ENCODE results near the gene TRPV3. TPM values are rescaled to one million over a fixed set of nuclear protein-coding genes. Genes with fewer than 3 reads are reported as not detected.

TRPV3 gene
- total and polyA plus RNA-seq, 4 donors, result 0.04 to 0.38 (median 0.26) TPM

- Histone ChIP-seq H3K27ac (ENCODE audit: low read depth in 1 of 2, low read length in 2 of 2) (no peak overlapping the region), H3K4me1 (ENCODE audit: control insufficient read depth in 4 of 4, insufficient read depth in 4 of 4, low read length in 3 of 4) (no peaks in the 10 kb centered on the region), H3K9ac (ENCODE audit: low read depth in 1 of 2, low read length in 2 of 2) (no peak overlapping the region), H3K9me3 (ENCODE audit: control insufficient read depth in 4 of 4, low read length in 3 of 4) (no peaks in the 10 kb centered on the region), H3K36me3 (ENCODE audit: control insufficient read depth in 4 of 4, insufficient read depth in 3 of 4, low read depth in 1 of 4, low read length in 3 of 4) (peaks cover 15 to 74% (median 35%) of the 10 kb centered on the region in 4 donors), H3K4me3 (ENCODE audit: low read depth in 1 of 3, low read length in 3 of 3) (no peak overlapping the region), H3K27me3 (ENCODE audit: control insufficient read depth in 4 of 4, insufficient read depth in 4 of 4, low read length in 3 of 4) (no peaks in the 10 kb centered on the region)
- TF ChIP-seq SP1 (IDR thresholded peaks at IDR 0.05) (no peak), YY1 (IDR thresholded peaks at IDR 0.05) (no peak), RXRA (IDR thresholded peaks at IDR 0.05) (no peak), TAF1 (conservative IDR thresholded peaks at IDR 0.05) (no peak), JUND (IDR thresholded peaks at IDR 0.05) (no peak), FOXA2 (IDR thresholded peaks at IDR 0.05) (no peak), NR2F2 (IDR thresholded peaks at IDR 0.05) (no peak), MAX (IDR thresholded peaks at IDR 0.05) (no peak), GABPA (IDR thresholded peaks at IDR 0.05 in 1 of 2, conservative IDR thresholded peaks at IDR 0.05 in 1 of 2) (no peak), FOXA1 (IDR thresholded peaks at IDR 0.05) (no peak), RAD21 (IDR thresholded peaks at IDR 0.05) (no peak), EGR1 (IDR thresholded peaks at IDR 0.05; ENCODE audit: low read depth in 2 of 2) (no peak), HNF4A (conservative IDR thresholded peaks at IDR 0.05) (no peak)
- TF ChIP-seq, protein P1, sequence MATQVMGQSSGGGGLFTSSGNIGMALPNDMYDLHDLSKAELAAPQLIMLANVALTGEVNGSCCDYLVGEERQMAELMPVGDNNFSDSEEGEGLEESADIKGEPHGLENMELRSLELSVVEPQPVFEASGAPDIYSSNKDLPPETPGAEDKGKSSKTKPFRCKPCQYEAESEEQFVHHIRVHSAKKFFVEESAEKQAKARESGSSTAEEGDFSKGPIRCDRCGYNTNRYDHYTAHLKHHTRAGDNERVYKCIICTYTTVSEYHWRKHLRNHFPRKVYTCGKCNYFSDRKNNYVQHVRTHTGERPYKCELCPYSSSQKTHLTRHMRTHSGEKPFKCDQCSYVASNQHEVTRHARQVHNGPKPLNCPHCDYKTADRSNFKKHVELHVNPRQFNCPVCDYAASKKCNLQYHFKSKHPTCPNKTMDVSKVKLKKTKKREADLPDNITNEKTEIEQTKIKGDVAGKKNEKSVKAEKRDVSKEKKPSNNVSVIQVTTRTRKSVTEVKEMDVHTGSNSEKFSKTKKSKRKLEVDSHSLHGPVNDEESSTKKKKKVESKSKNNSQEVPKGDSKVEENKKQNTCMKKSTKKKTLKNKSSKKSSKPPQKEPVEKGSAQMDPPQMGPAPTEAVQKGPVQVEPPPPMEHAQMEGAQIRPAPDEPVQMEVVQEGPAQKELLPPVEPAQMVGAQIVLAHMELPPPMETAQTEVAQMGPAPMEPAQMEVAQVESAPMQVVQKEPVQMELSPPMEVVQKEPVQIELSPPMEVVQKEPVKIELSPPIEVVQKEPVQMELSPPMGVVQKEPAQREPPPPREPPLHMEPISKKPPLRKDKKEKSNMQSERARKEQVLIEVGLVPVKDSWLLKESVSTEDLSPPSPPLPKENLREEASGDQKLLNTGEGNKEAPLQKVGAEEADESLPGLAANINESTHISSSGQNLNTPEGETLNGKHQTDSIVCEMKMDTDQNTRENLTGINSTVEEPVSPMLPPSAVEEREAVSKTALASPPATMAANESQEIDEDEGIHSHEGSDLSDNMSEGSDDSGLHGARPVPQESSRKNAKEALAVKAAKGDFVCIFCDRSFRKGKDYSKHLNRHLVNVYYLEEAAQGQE (IDR thresholded peaks at IDR 0.05), result no peak
- TF ChIP-seq, protein P2, sequence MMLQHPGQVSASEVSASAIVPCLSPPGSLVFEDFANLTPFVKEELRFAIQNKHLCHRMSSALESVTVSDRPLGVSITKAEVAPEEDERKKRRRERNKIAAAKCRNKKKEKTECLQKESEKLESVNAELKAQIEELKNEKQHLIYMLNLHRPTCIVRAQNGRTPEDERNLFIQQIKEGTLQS (IDR thresholded peaks at IDR 0.05), result no peak
- TF ChIP-seq, protein P3, sequence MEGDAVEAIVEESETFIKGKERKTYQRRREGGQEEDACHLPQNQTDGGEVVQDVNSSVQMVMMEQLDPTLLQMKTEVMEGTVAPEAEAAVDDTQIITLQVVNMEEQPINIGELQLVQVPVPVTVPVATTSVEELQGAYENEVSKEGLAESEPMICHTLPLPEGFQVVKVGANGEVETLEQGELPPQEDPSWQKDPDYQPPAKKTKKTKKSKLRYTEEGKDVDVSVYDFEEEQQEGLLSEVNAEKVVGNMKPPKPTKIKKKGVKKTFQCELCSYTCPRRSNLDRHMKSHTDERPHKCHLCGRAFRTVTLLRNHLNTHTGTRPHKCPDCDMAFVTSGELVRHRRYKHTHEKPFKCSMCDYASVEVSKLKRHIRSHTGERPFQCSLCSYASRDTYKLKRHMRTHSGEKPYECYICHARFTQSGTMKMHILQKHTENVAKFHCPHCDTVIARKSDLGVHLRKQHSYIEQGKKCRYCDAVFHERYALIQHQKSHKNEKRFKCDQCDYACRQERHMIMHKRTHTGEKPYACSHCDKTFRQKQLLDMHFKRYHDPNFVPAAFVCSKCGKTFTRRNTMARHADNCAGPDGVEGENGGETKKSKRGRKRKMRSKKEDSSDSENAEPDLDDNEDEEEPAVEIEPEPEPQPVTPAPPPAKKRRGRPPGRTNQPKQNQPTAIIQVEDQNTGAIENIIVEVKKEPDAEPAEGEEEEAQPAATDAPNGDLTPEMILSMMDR (IDR thresholded peaks at IDR 0.05; ENCODE audit: low read depth, low read length, missing input control), result no peak
- TF ChIP-seq, protein P4, sequence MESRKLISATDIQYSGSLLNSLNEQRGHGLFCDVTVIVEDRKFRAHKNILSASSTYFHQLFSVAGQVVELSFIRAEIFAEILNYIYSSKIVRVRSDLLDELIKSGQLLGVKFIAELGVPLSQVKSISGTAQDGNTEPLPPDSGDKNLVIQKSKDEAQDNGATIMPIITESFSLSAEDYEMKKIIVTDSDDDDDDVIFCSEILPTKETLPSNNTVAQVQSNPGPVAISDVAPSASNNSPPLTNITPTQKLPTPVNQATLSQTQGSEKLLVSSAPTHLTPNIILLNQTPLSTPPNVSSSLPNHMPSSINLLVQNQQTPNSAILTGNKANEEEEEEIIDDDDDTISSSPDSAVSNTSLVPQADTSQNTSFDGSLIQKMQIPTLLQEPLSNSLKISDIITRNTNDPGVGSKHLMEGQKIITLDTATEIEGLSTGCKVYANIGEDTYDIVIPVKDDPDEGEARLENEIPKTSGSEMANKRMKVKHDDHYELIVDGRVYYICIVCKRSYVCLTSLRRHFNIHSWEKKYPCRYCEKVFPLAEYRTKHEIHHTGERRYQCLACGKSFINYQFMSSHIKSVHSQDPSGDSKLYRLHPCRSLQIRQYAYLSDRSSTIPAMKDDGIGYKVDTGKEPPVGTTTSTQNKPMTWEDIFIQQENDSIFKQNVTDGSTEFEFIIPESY (IDR thresholded peaks at IDR 0.05), result no peak
- DNase-seq (ENCODE audit: low spot score), result no peak
- WGBS, result 97% methylated on average over 15 of the region's 15 CpGs
Measured at GRCh38 chr17:3590231-3590630, 32.6 kb upstream of the TRPV3 start.
